Astrocyte of the cerebellum (primary cell): ENCODE results near the gene PRKCA.

Experiments used
- DNase-seq: peaks from one replicate; pipeline ENCODE4 v3.0.0-alpha.2; 2011; ENCODE audit warnings: low read depth
- H3K4me3 ChIP-seq: 2 replicates; pipeline ENCODE4 v1.5.1; 2011; ENCODE audit warnings: mild to moderate bottlenecking, low read depth, low read length, moderate library complexity
- CTCF ChIP-seq: IDR thresholded peaks from 2 replicates; pipeline ENCODE4 v1.5.1; 2012; ENCODE audit warnings: low read length, low read depth, moderate library complexity, mild to moderate bottlenecking; ENCODE audit errors: missing control alignments
- in situ Hi-C: cut with HindIII; loops from 2 replicates; pipeline ENCODE4 v1.10.0; 2017; ENCODE audit warnings: low sequenced_read_pairs

The PRKCA gene

GRCh38 chr17:66595893-66596292 lies 293.5 kb downstream of the PRKCA start:
- DNase-seq: no peak
- H3K4me3 ChIP-seq: no peak overlapping the region
- in situ Hi-C loops: no loop called here
- TF ChIP-seq CTCF: no peak

DNA sequence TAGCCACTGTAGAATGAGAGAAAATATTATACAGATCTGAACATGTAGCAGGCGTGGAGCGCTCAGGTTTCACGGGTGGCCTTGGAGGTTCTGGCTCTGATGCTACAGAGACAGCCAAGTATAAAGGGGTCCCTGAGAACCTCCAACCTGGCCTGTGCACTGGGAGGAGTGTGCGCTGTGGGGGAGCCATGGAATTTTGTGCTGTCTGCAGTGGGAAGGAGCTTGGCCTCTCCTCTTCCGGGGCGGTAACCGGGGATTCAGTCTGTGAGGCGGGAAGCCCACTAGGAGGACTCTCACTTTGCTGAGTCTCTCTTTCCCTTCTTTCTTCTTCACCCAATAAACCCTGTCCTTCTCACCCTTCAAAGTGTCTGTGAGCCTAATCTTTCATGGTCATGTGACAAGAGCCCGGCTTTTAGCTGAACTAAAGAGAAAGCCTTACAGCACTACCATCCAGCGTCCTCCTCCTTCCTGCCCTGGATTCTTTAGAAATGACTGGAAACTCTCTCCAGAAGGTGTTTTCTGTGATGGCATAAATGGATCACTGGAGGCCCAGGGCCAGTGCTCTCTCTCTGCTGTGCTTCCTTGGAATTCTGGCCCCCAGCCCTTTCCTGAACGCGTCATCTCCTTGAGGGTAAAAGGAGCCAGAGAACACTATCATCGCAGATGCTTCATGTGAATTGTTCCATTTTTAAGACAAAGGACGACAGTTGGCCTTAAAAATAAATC lies 300.4 kb downstream of the PRKCA start:
- H3K4me3 ChIP-seq: no peak overlapping the region
- DNase-seq: no peak
- in situ Hi-C loops: no loop called here
- no peak for TF ChIP-seq CTCF

DNA sequence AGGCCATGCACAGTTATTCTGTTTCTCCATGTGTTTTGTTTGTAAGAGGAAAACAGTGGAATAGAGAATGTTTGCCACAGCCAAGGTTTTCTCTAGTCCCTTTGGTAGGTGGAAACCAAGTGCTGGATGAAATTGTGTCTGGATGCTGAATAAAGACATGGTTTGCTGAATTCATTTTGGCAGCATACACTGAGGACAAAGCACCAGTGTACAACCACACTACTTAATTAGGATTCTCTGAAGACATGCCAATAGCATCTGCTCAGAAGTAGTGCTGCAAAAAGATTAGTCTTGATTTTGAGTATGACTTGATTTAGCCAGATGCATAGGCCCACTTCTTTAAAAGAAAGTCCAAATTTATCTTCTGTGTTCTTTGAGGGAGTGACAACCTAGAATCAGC lies 302.0 kb downstream of the PRKCA start:
- in situ Hi-C loops: no loop called here
- no peak for DNase-seq
- H3K4me3 ChIP-seq: no peak overlapping the region
- no peak for TF ChIP-seq CTCF

DNA sequence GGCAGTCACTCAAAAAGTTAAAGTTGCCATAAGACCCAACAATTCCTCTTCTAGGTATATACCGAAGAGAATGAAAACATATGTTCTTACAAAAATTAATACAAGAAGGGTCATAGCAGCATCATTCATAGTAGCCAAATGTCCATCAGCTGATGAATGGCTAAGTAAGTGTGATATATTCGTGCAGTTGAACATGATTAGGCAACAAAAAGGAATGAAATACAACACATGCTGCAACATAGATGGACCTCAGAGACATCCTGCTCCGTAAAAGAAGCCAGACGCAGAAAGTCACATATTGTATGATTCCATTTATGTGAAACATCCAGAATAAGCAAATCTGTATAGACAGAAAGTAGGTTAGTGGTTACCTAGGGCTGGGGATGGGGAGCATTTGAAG lies 303.1 kb downstream of the PRKCA start:
- DNase-seq: no peak
- in situ Hi-C loops: no loop called here
- no peak for TF ChIP-seq CTCF
- no peak overlapping the region for H3K4me3 ChIP-seq

- TF ChIP-seq CTCF: no peak
- H3K4me3 ChIP-seq: no peak overlapping the region
- in situ Hi-C loops: no loop called here
- DNase-seq: no peak
Measured at GRCh38 chr17:66610361-66611133, 308.1 kb downstream of the PRKCA start.

DNA sequence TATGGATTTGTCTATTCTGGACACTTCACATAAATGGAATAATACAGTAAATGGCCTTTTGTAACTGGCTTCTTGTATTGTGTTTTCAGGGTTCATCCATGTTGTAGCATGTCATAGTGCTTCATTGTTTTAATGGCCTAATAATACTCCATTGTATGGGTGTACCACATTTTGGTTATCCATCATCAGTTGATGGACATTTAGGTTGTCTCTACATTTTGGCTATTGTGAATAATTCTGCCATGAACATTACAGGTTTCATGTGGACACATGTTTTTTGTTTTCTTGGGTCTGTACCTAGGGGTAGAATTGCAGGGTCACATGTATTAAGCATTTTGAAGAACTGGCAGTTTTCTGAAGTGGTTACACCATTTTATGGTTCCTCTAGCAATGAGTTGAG lies 309.0 kb downstream of the PRKCA start:
- DNase-seq: no peak
- no peak for TF ChIP-seq CTCF
- H3K4me3 ChIP-seq: no peak overlapping the region
- in situ Hi-C loops: no loop called here
